Glomerular visceral epithelial cell (primary cell): Measurements from ENCODE around the gene TCEAL8.
"Not testable (repeated sequence)": the region's sequence is repeated elsewhere in the genome, so short reads cannot be mapped to it uniquely, and the experiment has no call there.

ENCODE experiments used
- DNase-seq: peaks from one replicate; pipeline ENCODE4 v3.0.0-alpha.2; 2016; ENCODE audit errors: extremely low spot score

Gene TCEAL8

GRCh38 chrX:103254921-103255493, at the start of gene TCEAL8:
Gene TCEAL8 (minus strand): TSS chrX:103255155. CDS start chrX:103253979, 1,176 bp downstream.
- peak; percentile 63 for DNase-seq

- DNase-seq, result no peak
These were observed 49.8 kb upstream of the TCEAL8 start for GRCh38 chrX:103304705-103305104.

- DNase-seq, result no peak
These were observed 38.2 kb upstream of the TCEAL8 start for GRCh38 chrX:103293118-103293517.

- no peak for DNase-seq
These were observed 24.7 kb upstream of the TCEAL8 start for GRCh38 chrX:103279624-103280023.

GRCh38 chrX:103276581-103277002, 21.6 kb upstream of the TCEAL8 start, which contains the start of gene TCEAL5:
Gene TCEAL5 (minus strand): TSS chrX:103276750. CDS start chrX:103274563, 2,187 bp downstream.
- no peak for DNase-seq

GRCh38 chrX:103275947-103276567, 21.1 kb upstream of the TCEAL8 start:
- DNase-seq, result no peak

GRCh38 chrX:103274284-103274683, 19.3 kb upstream of the TCEAL8 start:
- DNase-seq, result no peak

- no peak for DNase-seq
These were observed 3.3 kb upstream of the TCEAL8 start for GRCh38 chrX:103258275-103258674.

GRCh38 chrX:103256651-103257050, 1.7 kb upstream of the TCEAL8 start:
- DNase-seq, result no peak

- peak; percentile 48 for DNase-seq
These were observed 657 bp downstream of the TCEAL8 start for GRCh38 chrX:103254171-103254824.

GRCh38 chrX:103253608-103254007, 1.3 kb downstream of the TCEAL8 start:
- peak; percentile 2 for DNase-seq

- DNase-seq, result no peak
These were observed 4.0 kb downstream of the TCEAL8 start for GRCh38 chrX:103250977-103251376.

- DNase-seq, result no peak
These were observed 5.2 kb downstream of the TCEAL8 start for GRCh38 chrX:103249805-103250204.

GRCh38 chrX:103248553-103248952, 6.4 kb downstream of the TCEAL8 start:
- DNase-seq, result peak; percentile 4

- DNase-seq, result no peak
These were observed 14.8 kb downstream of the TCEAL8 start for GRCh38 chrX:103240155-103240554.

GRCh38 chrX:103236296-103236695, 18.7 kb downstream of the TCEAL8 start:
- no peak for DNase-seq

GRCh38 chrX:103235608-103236007, 19.3 kb downstream of the TCEAL8 start:
- DNase-seq, result not testable (repeated sequence)

- no peak for DNase-seq
These were observed 20.1 kb downstream of the TCEAL8 start for GRCh38 chrX:103234869-103235268.

GRCh38 chrX:103233263-103233662, 21.7 kb downstream of the TCEAL8 start:
- DNase-seq, result no peak

- not testable (repeated sequence) for DNase-seq
These were observed 29.0 kb downstream of the TCEAL8 start for GRCh38 chrX:103225918-103226317.

- no peak for DNase-seq
These were observed 34.2 kb downstream of the TCEAL8 start for GRCh38 chrX:103220511-103221323.

GRCh38 chrX:103215425-103215991, 39.4 kb downstream of the TCEAL8 start:
- peak; percentile 30 for DNase-seq
